ENCODE results near the gene FNBP1.
A peak's percentile ranks its signal among the peaks of the same experiment; 100 is the strongest.
"Not testable (repeated sequence)": the region's sequence is repeated elsewhere in the genome, so short reads cannot be mapped to it uniquely, and the experiment has no call there.

FNBP1 gene

DNA sequence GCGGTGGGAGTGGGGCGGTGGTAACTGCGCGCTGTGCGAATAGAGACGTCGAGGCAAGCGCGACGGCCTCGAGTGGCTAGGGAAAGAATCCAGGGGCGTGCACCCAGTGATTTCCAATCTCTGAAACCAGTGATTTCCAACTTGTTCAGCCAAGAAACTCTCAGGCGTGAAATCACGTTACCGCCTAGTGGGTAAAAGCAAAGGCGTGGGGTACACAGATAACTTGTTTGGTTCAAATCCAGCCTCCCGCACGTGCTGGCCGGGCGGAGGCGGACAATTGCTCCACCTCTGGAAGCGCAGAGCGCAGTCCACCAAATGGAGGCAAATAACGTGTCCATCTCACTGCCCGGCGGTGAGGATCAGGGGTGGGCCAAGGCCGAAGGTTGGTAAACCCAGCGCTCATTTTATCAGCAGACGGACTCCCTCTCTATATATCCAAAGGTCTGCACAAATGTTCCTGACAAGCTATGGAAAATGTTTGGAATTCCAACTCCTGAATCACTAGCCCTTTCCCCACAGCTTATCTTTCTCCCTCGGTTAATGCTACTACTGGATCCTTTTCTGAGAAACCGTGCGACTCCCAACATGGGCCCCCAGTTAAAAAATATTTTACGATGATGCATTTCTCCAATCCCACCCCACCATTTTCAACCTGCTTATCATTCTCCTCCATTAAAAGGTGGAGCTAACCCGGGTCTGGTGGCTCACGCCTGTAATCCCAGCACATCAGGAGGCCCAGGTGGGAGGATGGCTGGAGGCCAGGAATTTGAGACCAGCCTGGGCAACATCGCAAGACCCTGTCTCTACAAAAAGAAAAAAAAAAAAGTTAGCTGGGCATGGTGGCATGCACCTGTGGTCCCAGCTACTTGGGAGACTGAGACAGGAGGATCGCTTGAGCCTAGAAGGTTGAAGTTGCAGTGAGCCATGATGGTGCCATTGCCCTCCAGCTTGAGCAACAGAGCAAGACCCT, 950 bp upstream of the FNBP1 start:
- DNase-seq = peak; percentile 65

DNA sequence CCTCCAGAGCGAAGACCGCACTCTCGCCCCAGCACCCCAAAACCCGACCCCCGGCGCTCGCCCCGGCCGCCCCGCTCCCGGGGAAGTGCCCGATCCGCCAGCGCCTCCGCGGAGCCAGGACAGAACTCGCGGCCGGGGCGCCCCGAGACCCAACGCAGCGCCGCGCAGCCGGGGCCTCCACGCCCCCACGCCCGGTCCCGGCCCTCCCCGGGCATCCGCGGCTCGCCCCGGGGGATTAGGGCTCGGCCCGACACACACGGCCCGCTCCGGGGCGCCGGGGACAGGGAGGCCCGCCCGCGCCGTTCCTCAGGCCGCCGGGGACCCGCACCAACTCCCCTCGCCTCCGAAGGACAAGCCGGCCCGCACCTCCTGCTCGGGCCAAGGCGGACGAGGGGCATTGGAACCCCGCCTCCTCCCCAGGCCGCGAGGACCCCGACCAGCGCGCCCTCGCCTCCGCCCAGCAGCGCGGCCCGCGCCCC, 544 bp downstream of the FNBP1 start:
- DNase-seq = peak; percentile 17

DNA sequence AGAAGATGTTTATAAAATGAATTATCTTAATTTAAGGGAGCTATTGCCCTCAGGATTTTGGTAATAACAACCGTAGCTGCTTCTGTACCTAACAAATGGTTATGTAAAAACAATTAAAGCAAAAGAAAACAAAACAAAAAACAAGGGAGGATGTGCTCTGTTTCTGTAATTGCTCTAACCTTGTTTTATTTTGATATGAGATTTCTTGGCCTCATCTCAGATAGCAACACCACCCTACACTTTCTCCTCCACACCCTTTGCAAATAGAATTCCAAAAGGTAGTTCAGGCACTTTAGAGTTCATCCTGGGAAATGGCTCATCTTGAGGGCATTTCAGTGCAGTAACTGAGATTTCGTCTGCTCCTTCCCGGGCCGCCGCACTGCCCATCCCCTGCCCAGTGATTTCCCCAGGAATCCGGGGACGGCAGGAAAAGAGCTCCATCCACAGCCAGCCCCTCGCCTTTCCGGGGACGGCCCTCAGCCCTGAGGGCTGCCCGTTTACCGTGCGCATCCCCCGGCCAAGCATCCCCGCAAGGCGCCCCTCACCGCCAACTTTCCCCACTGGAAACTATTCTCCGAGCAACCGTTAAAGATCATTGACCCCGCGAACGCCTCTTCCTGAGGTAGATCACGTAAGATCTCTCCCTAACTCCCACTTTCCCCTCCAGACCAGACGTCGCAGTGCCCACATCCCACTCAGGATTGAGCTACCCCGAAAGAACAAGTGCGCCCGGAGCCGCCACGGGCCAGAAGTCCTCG, 1.2 kb downstream of the FNBP1 start:
- DNase-seq = no peak

DNA sequence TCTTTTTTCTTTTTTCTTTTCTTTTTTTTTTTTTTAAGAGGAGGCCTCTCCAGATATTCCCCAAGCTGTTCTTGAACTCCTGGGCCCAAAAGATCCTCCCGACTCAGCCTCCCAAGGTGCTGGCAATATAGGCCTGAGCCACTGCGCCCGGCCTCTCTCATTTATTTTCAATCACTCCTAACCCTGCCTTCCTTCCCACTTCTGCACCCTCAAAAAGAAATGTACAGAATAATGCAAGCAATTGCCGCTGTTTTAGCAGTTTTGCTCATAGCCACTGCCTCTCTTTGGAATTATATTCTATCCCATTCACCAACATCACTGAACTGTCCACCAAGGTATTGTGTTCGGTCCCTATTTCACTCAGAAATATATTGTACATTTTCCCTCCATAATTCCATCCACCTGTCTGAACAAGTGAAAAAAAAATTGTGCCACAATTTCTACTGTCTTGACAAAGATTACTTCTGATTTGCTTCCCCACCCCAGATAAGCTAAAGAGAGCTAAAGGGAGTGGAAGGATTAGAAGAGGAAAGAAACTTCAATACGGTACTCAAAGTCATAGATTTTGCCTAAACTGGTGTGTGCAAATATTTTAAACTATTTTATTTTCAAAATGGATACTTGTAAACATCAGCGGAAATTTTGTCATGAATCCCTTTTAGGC, 1.9 kb downstream of the FNBP1 start:
- DNase-seq = no peak

DNA sequence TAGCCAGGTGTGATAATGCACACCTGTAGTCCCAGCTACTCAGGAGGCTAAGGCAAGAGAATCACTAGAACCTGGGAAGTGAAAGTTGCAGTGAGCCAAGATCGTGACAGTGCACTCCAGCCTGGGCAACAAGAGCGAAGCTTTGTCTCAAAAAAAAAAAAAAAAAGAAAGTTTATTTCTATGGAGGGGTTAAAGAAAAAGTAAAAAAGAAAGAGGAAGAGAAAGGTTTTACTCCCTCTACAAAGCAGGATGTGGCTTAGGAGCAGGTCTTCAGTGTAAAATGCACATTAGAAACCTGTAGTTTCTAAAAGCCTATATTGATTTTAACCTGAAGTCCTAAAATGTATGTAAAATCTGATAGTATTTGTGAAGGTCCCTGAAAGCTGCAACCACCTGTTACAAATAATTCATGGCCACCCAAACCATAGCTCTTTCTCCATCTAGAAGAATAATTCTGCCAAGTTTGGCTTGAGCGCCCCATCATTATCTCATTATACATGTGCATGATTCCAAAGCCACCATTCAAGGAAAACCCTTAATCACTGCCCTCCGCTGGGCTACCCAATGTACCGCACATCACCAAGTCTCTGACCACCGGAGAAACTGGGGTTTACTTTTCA, 3.4 kb downstream of the FNBP1 start:
- DNase-seq = no peak

DNA sequence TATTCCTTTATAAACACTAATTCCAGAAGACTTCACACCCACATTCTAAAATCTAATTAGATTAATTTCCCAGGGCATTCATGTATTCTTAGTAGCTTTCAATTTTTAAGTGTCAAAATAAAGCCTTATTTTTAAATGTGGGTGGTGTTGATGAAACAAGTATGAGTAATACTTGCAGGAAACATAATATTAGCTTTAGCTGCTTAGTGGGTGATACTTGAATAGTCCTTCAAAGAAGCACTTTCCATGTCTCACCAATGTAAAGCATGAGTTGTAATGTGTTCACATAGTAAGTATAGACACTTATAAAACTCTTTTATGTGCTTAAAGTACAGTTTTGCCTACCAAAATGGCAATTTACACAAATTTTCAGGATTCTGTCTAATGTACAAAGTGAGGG, 6.9 kb downstream of the FNBP1 start:
- DNase-seq = no peak

DNA sequence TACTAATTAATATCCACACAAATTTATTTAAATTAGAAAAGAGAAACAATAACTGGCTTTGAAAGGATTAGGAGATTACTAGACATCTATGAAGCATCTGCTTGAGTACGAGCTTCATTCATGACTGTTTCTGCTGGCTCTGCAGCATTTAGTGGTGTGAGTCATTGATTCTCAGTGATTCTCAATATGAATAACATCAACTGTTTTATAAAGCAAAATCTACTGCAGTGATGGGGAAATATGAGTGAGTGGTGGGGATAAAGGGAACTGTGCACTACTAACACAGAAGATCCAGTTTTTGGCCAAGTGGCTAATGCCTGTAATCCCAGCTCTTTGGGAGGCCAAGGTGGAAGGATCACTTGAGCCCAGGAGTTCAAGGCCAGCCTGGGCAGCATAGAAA, 8.4 kb downstream of the FNBP1 start:
- DNase-seq = peak; percentile 50

DNA sequence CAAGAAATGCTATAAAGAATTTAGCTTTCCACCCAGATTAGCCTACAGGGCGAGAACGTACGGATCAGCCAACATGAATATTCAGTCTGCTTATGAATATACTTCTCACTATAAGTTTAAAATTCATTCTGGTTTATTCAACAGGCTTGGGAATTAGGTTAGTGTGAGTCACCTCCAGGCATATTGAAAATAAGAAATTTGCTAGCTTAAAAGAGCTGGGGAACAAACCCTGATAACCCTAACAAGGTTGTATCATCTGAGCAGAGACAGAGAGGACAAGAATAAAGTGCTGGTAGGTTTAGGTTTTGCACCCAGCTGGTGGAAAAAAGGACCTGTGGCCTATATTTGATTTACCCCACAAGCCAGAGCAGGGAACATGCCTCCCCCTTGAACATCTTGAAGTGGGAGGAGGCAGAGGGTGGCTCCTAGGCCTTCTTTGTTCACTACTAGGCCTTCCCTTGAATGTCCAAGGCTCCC, 12.3 kb downstream of the FNBP1 start:
- DNase-seq = no peak

DNA sequence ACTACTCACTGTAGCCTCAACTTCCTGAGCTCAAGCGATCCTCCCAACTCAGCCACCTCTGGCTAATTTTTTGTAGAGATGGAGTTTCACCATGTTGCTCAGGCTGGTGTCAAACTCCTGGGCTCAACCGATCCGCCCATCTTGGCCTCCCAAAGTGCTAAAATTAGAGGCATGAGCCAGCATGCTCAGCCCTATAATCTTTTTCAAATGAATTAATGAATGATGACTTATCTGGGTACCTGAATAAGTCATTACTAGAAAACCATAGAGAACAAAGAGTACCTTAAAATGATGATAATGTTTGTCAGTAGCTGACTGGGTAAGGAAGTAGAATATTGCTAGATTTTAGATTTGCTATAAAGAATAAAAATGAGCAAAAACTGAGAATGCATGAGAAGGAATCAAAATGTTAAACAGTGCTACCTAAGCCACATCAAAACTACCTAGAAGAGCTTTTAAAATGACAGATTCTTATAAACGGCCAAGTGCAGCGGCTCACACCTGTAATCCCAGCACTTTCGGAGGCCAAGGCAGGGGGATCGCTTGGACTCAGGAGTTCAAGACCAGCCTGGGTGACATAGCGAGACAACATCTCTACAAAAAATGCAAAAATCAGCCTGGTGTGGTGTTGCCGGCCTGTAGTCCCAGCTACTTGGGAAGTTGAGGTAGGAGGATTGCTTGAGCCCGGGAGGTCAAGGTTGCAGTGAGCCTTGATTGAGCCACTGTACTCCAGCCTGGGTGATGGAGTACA, 13.6 kb downstream of the FNBP1 start:
- no peak for DNase-seq

DNA sequence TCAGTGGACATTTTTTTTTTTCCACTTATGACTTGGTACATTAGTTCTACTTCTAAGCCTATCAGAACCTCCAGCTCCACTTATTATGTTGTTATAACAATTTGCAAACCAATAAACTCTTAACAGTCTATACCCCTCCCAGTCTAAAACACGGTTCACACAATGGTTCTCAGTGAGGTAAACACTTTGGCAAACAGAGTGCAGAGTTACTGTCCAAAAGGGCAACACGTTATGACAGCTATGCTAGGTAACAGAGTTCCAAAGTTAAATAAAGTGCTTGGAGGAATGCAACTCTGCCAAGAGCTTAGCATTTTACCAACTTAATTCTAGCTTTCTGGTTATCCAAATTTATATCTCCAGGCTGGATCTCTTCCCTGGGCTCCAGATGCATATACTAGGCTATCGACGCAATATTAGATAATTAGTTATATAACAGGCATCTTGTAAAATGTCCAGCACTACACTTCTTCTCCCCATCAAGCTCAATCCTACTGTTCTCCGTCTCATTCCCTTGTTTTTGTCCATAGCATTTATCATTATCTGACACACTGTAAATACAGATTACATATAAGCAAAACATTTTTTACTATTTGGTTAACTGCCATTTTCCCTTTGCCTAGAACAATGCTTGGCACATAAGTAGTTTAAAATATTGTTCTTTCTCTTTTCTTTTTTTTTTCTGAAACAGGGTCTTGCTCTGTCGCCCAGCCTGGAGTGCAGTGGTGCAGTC, 14.3 kb downstream of the FNBP1 start:
- DNase-seq = no peak

DNA sequence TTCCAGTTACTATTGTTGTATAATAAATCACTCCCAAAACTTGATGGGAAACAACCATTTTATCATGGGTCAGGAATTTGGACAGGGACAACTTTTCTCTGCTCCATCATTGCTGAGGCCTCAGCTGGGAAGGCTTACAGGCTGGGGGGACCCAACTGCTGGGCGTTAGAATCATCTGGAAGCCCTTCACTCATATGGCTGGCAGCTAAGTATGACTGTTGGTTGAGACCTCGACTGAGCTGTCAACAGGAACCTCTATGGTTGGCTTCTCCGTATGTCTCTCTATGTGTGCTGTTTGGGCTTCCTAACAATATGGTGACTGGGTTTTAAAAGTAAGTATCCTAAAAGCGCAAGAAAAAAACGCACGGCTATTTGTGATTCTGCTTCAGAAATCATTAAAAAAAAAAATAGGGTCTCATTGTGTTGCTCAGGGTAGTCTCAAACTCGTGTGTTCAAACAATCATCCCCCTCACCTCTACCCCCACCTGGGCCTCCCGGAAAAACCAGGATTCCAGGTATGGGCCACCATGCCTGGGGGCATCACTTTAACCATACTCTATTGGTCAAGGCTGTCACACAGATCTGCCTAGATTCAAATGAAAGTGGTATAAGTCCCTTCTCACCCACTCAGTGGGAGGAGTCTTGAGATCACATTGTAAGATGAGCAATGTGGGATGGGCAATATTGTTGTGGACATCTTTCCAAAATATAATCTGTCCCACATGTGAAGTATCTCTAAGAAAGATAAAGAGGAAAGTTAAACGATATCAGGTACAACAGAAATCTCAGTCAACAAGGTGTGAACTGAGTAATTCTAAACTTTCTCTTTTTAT, 15.2 kb downstream of the FNBP1 start:
- no peak for DNase-seq

DNA sequence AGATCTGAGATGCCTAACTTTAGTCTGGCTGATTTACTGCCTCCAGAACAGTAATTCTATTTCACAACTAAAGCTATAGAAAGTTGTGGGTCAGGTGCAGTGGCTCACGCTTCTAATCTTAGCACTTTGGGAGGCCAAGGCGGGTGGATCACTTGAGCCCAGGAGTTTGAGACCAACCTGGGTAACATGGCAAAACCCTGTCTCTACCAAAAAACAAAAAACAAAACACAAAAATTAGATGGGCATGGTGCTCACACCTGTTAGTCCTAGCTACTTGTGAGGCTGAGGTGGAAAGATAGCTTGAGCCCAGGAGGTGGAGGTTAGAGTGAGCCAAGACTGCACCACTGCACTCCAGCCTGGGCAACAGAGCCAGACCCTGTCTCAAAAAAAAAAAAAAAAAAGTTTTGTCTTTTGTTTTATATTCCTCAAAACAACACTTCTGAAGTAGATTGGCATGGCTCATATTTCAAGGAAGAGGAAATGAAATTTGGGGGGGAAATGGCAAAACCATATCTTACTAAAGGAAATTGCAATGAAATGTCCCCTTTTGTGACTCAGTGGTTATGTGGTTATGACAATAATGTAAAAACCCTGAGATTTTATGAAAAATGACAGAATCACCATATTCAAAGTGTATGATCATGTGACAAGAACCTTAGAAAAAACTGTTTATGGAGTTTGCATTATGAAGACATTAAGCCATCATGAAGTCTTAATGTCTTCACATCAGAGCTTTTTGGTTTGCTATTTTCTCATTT, 16.2 kb downstream of the FNBP1 start:
- no peak for DNase-seq

DNA sequence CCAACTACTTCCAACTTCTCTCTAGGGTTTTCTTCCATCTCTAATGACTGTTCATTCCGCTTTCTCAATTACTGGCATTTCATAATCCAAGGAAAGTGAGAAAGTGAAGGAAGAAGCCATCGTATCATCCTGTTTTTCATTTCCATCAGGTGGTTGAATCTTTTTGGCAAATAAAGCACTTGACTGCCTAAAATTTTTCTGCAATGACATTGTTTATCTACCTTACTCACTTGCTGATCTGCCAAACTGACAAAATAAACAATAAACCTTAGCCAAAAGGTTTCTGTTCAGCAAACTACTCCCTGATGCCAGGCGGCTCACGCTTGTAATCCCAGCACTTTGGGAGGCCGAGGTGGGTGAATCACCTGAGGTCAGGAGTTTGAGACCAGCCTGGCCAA, 18.4 kb downstream of the FNBP1 start:
- no peak for DNase-seq

DNA sequence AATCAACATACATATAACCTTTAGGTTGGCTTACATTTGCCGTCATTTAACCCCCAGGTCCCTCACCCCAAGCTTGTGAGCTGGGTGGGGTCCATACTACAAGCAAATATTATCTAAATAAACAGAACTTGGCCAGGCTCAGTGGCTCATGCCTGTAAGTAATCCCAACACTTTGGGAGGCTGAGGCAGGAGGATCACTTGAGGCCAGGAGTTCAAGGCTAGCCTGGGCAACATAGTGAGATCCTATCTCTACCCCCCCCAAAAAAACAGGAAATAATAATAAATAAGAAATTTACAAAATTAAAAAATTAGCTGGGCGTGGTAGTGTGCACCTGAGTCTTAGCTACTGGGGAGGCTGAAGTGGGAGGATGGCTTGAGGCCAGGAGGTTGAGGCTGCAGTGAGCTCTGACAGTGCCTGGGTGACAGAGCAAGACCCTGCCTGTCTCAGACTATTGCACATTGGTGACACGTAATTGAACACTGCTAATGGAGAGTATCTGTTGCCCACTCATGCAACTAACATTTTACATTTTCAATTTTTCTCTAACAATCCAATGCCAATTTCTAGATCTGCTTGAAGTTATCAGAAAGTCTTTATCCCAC, 18.9 kb downstream of the FNBP1 start:
- no peak for DNase-seq

DNA sequence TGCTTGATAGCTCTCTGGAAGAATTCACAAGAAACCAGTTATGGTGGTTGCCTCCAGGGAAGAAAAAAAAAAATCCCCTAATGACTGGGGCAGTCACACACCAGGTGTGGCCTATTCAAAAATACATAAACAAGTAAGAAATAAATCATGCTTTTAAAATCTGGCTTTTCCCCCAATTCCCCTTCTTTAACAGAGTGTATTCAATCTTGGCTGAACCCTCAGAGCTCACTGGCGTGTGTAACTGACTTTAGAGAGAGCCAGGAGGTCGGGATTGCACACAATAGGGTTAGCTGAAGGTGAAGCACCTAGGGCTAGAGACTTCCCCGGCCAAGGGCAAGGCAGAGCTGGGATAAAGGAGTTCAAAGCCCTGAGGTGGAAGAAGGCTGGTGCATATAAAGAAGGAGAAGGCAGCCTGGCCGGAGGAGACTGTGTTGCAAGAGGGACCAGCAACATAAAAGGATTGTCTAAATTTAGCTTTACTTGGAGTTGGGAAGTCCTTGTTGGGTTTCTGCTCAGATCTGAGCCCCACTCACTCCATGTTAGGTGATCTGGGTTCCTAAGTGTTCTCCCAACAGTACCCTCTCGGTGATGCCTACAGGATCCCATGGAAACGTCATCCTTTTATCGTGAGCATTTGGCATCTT, 19.7 kb downstream of the FNBP1 start:
- DNase-seq = no peak

DNA sequence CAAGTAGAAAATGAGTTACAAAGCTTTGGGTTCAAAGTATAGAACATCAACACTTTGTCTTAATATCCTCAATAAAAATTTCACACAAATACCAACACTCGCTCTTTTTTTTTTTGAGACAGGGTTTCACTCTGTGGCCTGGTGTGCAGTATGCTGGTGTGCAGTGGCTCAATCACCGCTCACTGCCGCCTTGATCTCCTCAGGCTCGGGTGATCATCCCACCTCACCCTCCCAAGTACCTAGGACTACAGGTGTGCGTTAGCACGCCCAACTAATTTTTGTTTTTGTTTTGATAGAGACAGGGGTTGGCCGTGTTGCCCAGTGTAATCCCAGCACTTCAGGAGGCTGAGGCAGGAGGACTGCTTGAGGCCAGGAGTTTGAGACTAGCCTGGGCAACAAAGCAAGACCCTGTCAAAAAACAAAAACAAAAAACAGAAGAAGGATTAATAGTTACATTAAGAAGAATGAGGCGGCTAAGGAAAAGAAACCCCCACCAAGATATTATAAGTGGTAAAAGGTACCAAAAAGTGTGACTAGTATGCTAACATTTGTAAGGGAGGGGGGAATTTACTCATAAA, 20.3 kb downstream of the FNBP1 start:
- no peak for DNase-seq

DNA sequence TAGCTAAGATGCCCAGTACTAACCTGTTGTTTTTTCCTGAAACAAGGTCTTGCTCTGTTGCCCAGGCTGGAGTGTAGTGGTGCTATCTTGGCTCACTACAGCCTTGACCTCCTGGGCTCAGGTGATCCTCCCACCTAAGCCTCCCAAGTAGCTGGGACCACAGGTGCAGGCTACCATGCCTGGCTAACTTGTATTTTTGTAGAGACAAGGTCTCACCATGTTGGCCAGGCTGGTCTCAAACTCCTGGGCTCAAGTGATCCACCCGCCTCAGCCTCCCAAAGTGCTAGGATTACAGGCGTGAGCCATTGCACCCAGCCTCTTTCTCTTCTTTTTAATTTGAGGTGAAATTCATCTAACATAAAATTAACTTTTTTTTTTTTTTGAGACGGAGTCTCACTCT, 21.1 kb downstream of the FNBP1 start:
- not testable (repeated sequence) for DNase-seq

DNA sequence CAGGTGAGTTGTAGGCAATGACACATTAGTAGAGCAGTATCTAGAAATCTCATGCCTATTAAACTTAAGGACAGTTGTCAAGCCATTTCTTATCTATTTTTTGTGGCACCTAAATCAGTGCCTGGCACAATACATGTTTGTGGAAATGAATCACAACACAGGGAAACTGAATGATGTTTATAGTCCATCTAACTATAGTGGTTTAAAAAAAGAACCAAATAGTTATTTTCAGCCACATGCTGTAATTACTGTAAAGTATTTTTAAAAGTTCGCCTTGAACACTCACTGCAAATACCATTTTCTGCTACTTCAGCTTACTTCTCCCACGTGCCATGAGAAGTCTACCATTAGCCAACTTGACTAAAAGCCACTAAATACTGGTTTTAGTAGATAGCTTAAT, 21.9 kb downstream of the FNBP1 start:
- no peak for DNase-seq

All from amniotic stem cell (primary cell).